ENCODE data around the gene BRAT1.

- TF ChIP-seq EP300 (IDR thresholded peaks at IDR 0.05) (no peak), CTCF (IDR thresholded peaks at IDR 0.05) (no peak), POLR2A (IDR thresholded peaks at IDR 0.05) (no peak), POLR2AphosphoS5 (IDR thresholded peaks at IDR 0.05) (no peak)
Measured at GRCh38 chr7:2512179-2512661, 43.1 kb downstream of the BRAT1 start.

All from sigmoid colon (tissue), 4 donors.